Body of pancreas (tissue), 4 donors: Measurements from ENCODE around the gene ASPG. TPM values are rescaled to one million over a fixed set of nuclear protein-coding genes. Genes with fewer than 3 reads are reported as not detected.

ENCODE experiments used
- ATAC-seq: fragments of 150-250 bp; one replicate; pipeline ENCODE4 v1.9.1; 2016
- DNase-seq, 4 donors: peaks; one replicate each; pipeline ENCODE4 v3.0.0-alpha.2; 2019
- H3K27ac ChIP-seq, 4 donors: fragments of 200-600 bp; sonication (generic); 1 replicate in 3 of 4; 2 replicates in 1 of 4; pipeline versions ENCODE4 v1.5.1 to v1.6.1; 2016 to 2019; ENCODE audit warnings: mild to moderate bottlenecking in 1 of 4, mixed read lengths in 1 of 4, moderate library complexity in 1 of 4
- H3K27me3 ChIP-seq, 2 donors: fragments of 200-600 bp; sonication (generic); one replicate each; pipeline ENCODE4 v1.6.0; 2016; ENCODE audit warnings: mild to moderate bottlenecking in 1 of 2
- H3K36me3 ChIP-seq, 2 donors: fragments of 200-600 bp; sonication (generic); replicated peaks in 1 of 2; 2 replicates each; pipeline ENCODE4 v1.5.1; 2016; ENCODE audit warnings: low read depth in 2 of 2; ENCODE audit not compliant: insufficient read depth in 1 of 2
- H3K4me1 ChIP-seq: fragments of 200-600 bp; sonication (generic); one replicate; pipeline ENCODE4 v1.6.0; 2016
- H3K4me3 ChIP-seq, 2 donors: fragments of 200-600 bp; sonication (generic); 1 replicate in 1 of 2; 2 replicates in 1 of 2; pipeline ENCODE4 v1.5.1; 2016 to 2019
- H3K9me3 ChIP-seq, 3 donors: fragments of 200-600 bp; sonication (generic); 1 replicate in 2 of 3; 2 replicates in 1 of 3; pipeline ENCODE4 v1.5.1; 2016
- CTCF ChIP-seq, 7 experiments: fragments of 450-650 bp in 4 of 7; fragments of 200-600 bp in 3 of 7; sonication (generic) in 3 of 7; IDR thresholded peaks; one replicate each; pipeline ENCODE4 v1.5.1; 2016 to 2019; ENCODE audit warnings: antibody characterized with exemption in 7 of 7
- POLR2A ChIP-seq, 3 donors: fragments of 450-650 bp; IDR thresholded peaks; one replicate each; pipeline ENCODE4 v1.6.1; 2016; ENCODE audit warnings: antibody characterized with exemption in 3 of 3, mild to moderate bottlenecking in 2 of 3
- WGBS, 2 donors: methylation state at CpG; one replicate each; pipeline ENCODE4 v1.1.5; 2017; 5-methylcytosine and 5-hydroxymethylcytosine counted together
- intact Hi-C: fragments of 100-400 bp; cut with DNase I; formaldehyde crosslinking; loops from one replicate; pipeline ENCODE4 v1.15.1; 2023
- total RNA-seq, 2 donors: library from RNA; depleted of rRNA; stranded (reverse); fragments of >200 nt; gene quantifications; one replicate each; pipeline ENCODE4 v1.1.0, GENCODE V29; 2016

The ASPG gene
- under 1 TPM; 0.52 to 0.99 TPM for total RNA-seq

- H3K9me3 ChIP-seq: no peaks in the 10 kb centered on the region
- peak in 3 of 4 donors; percentile 6 to 29 (median 15) for DNase-seq
- H3K36me3 ChIP-seq: no peaks in the 10 kb centered on the region
- no peak within 1 kb of the TSS for H3K27ac ChIP-seq
- H3K27me3 ChIP-seq: no peaks in the 10 kb centered on the region
- 31 to 100% methylated on average over 1 to 35 of the region's 70 CpGs for WGBS, 2 donors
- H3K4me1 ChIP-seq: peaks cover 9% of the 10 kb centered on the region
- intact Hi-C loops: no loop called here
- no peak within 1 kb of the TSS for H3K4me3 ChIP-seq
- peak; percentile 22 for ATAC-seq
- TF ChIP-seq POLR2A (IDR thresholded peaks at IDR 0.05) (no peak), CTCF (IDR thresholded peaks at IDR 0.05) (no peak)
Observed at GRCh38 chr14:104085032-104085888, at the start of gene ASPG. ASPG (plus strand) TSS chr14:104085700; CDS start chr14:104085771, 71 bp downstream.

GRCh38 chr14:104036212-104036611, 49.3 kb upstream of the ASPG start:
- no peak for ATAC-seq
- 68 to 76% methylated on average over 7 of the region's 7 CpGs for WGBS, 2 donors
- H3K4me3 ChIP-seq: no peak overlapping the region
- TF ChIP-seq POLR2A (IDR thresholded peaks at IDR 0.05): no peak
- no peak for TF ChIP-seq CTCF (IDR thresholded peaks at IDR 0.05)
- no peaks in the 10 kb centered on the region for H3K36me3 ChIP-seq
- peaks cover 0 to 7% of the 10 kb centered on the region in 2 donors for H3K27me3 ChIP-seq
- DNase-seq: peak in 1 of 4 donors; percentile 18
- H3K27ac ChIP-seq: no peak overlapping the region
- intact Hi-C loops: no loop called here
- H3K4me1 ChIP-seq: no peaks in the 10 kb centered on the region
- H3K9me3 ChIP-seq: no peaks in the 10 kb centered on the region

GRCh38 chr14:104037074-104037473, 48.4 kb upstream of the ASPG start:
- H3K27me3 ChIP-seq: peaks cover 0 to 7% of the 10 kb centered on the region in 2 donors
- TF ChIP-seq CTCF (IDR thresholded peaks at IDR 0.05): no peak
- no peak for TF ChIP-seq POLR2A (IDR thresholded peaks at IDR 0.05)
- DNase-seq (no peak), ATAC-seq (no peak)
- no peaks in the 10 kb centered on the region for H3K9me3 ChIP-seq
- H3K36me3 ChIP-seq: no peaks in the 10 kb centered on the region
- H3K27ac ChIP-seq: no peak overlapping the region
- H3K4me3 ChIP-seq: no peak overlapping the region
- H3K4me1 ChIP-seq: no peaks in the 10 kb centered on the region
- WGBS, 2 donors: 83 to 90% methylated on average over 13 to 14 of the region's 14 CpGs
- intact Hi-C loops: no loop called here

- Histone ChIP-seq H3K36me3 (no peaks in the 10 kb centered on the region), H3K4me3 (no peak overlapping the region), H3K27ac (no peak overlapping the region), H3K4me1 (no peaks in the 10 kb centered on the region), H3K27me3 (peaks cover 0 to 7% of the 10 kb centered on the region in 2 donors), H3K9me3 (no peaks in the 10 kb centered on the region)
- DNase-seq (peak in 2 of 4 donors; percentile 25 to 58), ATAC-seq (no peak)
- TF ChIP-seq POLR2A (IDR thresholded peaks at IDR 0.05) (no peak), CTCF (IDR thresholded peaks at IDR 0.05) (no peak)
- intact Hi-C loops: no loop called here
- WGBS, 2 donors: 59 to 75% methylated on average over 2 to 3 of the region's 3 CpGs
Observed at GRCh38 chr14:104037903-104038302, 47.6 kb upstream of the ASPG start.
